Activated CD4-positive, alpha-beta T cell treated with anti-CD3 and anti-CD28 coated beads, Interleukin-2, Interleukin-6, amounts not matched to agents 100 ng/mL and 50 ng/mL, durations not matched to agents 16 hours and 8 hours (primary cell): Measurements from ENCODE around the gene CCDC57.
"Not testable (repeated sequence)": the region's sequence is repeated elsewhere in the genome, so short reads cannot be mapped to it uniquely, and the experiment has no call there.

Source experiments
- DNase-seq: peaks from one replicate; pipeline ENCODE4 v3.0.0-alpha.2; 2020

The CCDC57 gene

GRCh38 chr17:82212331-82213250 lies at the start of gene CCDC57:
Gene CCDC57 (minus strand): TSS chr17:82212842. CDS start chr17:82201944, 10,898 bp downstream.
- DNase-seq: peak; percentile 84

- no peak for DNase-seq
These were observed 49.7 kb upstream of the CCDC57 start for GRCh38 chr17:82262344-82262743.

GRCh38 chr17:82259972-82260961 lies 47.6 kb upstream of the CCDC57 start:
- not testable (repeated sequence) for DNase-seq

GRCh38 chr17:82258555-82258954 lies 45.9 kb upstream of the CCDC57 start:
- no peak for DNase-seq

GRCh38 chr17:82257473-82257872 lies 44.8 kb upstream of the CCDC57 start:
- DNase-seq: no peak

GRCh38 chr17:82256242-82256885 lies 43.7 kb upstream of the CCDC57 start:
- no peak for DNase-seq

GRCh38 chr17:82255402-82255972 lies 42.8 kb upstream of the CCDC57 start:
- no peak for DNase-seq

- DNase-seq: not testable (repeated sequence)
These were observed 42.1 kb upstream of the CCDC57 start for GRCh38 chr17:82254746-82255145.

- not testable (repeated sequence) for DNase-seq
These were observed 41.5 kb upstream of the CCDC57 start for GRCh38 chr17:82254096-82254495.

GRCh38 chr17:82253179-82253544 lies 40.5 kb upstream of the CCDC57 start:
- no peak for DNase-seq

- no peak for DNase-seq
These were observed 40.0 kb upstream of the CCDC57 start for GRCh38 chr17:82252511-82253178.

GRCh38 chr17:82250868-82251500 lies 38.3 kb upstream of the CCDC57 start:
- DNase-seq: no peak

GRCh38 chr17:82249896-82250581 lies 37.4 kb upstream of the CCDC57 start:
- no peak for DNase-seq

- DNase-seq: no peak
These were observed 36.4 kb upstream of the CCDC57 start for GRCh38 chr17:82248815-82249674.

- DNase-seq: no peak
These were observed 35.4 kb upstream of the CCDC57 start for GRCh38 chr17:82247856-82248671.

- DNase-seq: no peak
These were observed 34.7 kb upstream of the CCDC57 start for GRCh38 chr17:82247182-82247823.

- no peak for DNase-seq
These were observed 33.9 kb upstream of the CCDC57 start for GRCh38 chr17:82246365-82247181.

- DNase-seq: no peak
These were observed 33.4 kb upstream of the CCDC57 start for GRCh38 chr17:82246040-82246364.
